Stimulated activated naive CD8-positive, alpha-beta T cell treated with anti-CD3 and anti-CD28 coated beads, Interleukin-15, Interleukin-2, amounts not matched to agents 100 ng/mL and 50 ng/mL, for 24 hours (primary cell): ENCODE results near the gene ATP9B.
A peak's percentile ranks its signal among the peaks of the same experiment; 100 is the strongest.
"Not testable (repeated sequence)": the region's sequence is repeated elsewhere in the genome, so short reads cannot be mapped to it uniquely, and the experiment has no call there.

ENCODE experiments used
- H3K27ac Mint-ChIP-seq: one replicate; pipeline ENCODE4 v1.8.0; 2021; ENCODE audit warnings: mild to moderate bottlenecking, mixed read lengths
- H3K27me3 Mint-ChIP-seq: one replicate; pipeline ENCODE4 v1.8.0; 2021; ENCODE audit warnings: mixed read lengths
- H3K36me3 Mint-ChIP-seq: one replicate; pipeline ENCODE4 v1.8.0; 2021; ENCODE audit warnings: low read depth, mixed read lengths
- H3K4me1 Mint-ChIP-seq: one replicate; pipeline ENCODE4 v1.8.0; 2021; ENCODE audit warnings: low read depth, mixed read lengths
- H3K4me3 Mint-ChIP-seq: one replicate; pipeline ENCODE4 v1.8.0; 2021; ENCODE audit warnings: mild to moderate bottlenecking, mixed read lengths
- H3K9me3 Mint-ChIP-seq: one replicate; pipeline ENCODE4 v1.8.0; 2021; ENCODE audit warnings: mixed read lengths

ATP9B gene

DNA sequence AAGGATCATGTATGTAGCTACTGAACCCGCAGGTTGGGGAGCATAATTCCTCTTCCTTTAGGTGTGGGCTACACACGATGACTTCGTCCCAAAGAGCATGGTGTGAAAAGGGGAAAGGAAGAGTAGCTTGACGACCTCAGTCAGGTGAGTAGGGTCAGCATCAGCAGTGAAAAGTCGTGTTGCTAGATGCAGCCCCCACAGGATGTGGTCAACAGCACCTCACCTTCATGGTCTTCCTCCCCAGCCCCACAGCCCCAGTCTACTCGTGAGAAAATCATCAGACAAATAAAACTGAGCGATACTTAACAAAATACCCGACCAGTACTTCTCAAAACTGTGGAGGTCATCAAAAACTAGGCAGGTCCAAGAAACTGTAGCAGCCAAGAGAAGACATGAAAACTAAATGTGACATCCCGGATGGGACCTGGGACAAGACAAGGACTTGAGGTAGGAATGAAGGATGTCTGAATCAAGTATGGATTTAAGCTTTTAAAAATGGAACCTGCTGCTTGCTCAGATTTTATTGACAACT is 249.0 kb downstream of the ATP9B start:
- Mint-ChIP-seq H3K4me3 (no peak overlapping the region), H3K36me3 (peaks cover 55% of the 10 kb centered on the region), H3K9me3 (peaks cover 9% of the 10 kb centered on the region), H3K4me1 (peaks cover 21% of the 10 kb centered on the region), H3K27me3 (no peaks in the 10 kb centered on the region), H3K27ac (no peak overlapping the region)

DNA sequence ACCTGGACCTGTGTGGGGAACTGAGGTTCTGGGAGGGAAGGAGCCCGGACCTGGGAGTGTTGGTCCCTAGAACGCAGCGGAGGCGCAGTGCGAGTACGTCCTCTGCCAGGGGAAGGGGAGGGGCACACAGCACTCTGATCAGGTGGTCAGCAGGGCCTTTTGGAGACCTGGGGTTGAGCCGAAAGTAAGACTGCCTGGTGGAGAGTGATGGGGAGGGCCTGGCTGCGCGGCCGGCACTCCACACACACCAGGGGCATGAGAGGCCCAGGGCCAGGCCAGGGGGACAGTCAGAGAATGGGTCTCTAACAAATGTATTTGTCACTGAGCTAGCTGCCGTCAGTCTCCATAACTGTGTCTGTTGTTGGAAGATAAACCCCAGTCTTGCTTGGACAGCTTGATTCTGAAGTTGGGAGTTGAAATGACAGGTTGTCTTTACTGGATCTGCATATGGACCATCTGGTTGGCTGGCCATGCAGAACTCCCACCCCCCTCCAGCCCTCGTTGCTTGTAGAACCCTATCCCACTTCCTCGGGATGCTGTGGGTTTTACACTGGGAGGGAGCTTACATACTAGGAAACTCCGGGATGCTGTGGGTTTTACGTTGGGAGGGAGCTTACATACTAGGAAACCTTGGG is 251.1 kb downstream of the ATP9B start:
- Mint-ChIP-seq H3K4me3 (no peak overlapping the region), H3K9me3 (peaks cover 9% of the 10 kb centered on the region), H3K36me3 (peaks cover 52% of the 10 kb centered on the region), H3K27me3 (no peaks in the 10 kb centered on the region), H3K4me1 (peaks cover 21% of the 10 kb centered on the region), H3K27ac (no peak overlapping the region)

DNA sequence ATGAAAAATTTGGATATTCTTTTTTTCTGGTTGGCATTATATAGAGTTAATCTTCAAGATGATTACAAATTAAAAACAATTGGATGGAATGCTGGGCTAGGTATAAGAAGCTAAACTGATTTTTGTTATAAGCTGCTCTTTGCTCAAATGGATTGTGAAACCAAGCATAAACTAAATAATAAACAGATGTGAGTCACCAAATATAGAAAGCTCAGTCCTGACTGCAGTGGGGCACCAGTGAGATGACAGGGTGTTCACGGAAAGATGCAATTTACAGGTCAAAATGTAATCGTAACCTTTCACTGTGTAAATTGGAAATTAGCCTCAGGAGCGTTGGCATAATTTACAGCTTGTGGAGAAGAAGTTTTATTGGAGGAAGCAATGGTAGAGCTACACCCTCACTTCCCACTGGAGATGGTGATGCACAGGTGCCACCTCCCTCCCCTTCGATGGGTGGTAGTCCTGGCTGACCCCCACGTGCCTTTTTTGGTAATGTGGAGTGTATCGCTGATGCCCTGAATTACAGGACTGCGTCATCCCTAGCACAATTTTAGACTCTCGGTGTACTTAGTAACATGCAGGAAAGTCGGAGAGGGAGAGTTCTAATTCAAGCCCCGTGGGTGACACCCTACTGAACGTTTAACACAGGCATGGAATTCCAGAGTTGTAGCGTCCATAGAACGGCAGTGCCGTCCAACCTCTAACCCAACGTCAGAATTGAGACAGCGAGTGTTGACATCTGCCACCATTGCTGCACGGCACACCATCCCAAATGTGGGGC is 252.6 kb downstream of the ATP9B start:
- peaks cover 45% of the 10 kb centered on the region for H3K36me3 Mint-ChIP-seq
- no peak overlapping the region for H3K27ac Mint-ChIP-seq
- H3K4me1 Mint-ChIP-seq: peaks cover 22% of the 10 kb centered on the region
- H3K9me3 Mint-ChIP-seq: peaks cover under 1% of the 10 kb centered on the region
- no peaks in the 10 kb centered on the region for H3K27me3 Mint-ChIP-seq
- H3K4me3 Mint-ChIP-seq: no peak overlapping the region

GRCh38 chr18:79322441-79322840 is 253.2 kb downstream of the ATP9B start:
- H3K4me3 Mint-ChIP-seq: no peak overlapping the region
- H3K36me3 Mint-ChIP-seq: peaks cover 48% of the 10 kb centered on the region
- H3K27ac Mint-ChIP-seq: no peak overlapping the region
- H3K4me1 Mint-ChIP-seq: peaks cover 22% of the 10 kb centered on the region
- H3K27me3 Mint-ChIP-seq: no peaks in the 10 kb centered on the region
- peaks cover 4% of the 10 kb centered on the region for H3K9me3 Mint-ChIP-seq

DNA sequence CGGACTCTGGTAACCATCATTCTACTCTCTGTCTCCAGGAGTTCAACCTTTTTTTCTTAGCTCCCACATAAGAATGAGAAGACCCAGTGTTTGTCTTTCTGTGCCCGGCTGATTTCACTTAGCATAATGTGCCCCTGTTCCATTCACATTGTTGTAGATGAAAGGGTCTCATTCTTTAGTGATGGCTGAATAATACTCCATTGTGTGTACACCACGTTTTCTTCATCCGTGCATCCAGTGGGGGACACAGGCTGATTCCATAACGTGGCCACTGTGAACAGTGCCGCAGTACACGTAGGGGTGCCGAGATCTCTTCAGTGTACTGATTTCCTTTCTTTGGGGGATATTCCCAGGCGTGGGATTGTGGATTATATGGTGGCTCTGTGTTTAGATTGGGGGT is 254.3 kb downstream of the ATP9B start:
- H3K36me3 Mint-ChIP-seq: peaks cover 40% of the 10 kb centered on the region

GRCh38 chr18:79326413-79327198 is 257.4 kb downstream of the ATP9B start:
- Mint-ChIP-seq H3K9me3 (peaks cover 7% of the 10 kb centered on the region), H3K4me3 (peak overlapping the region; percentile 59), H3K4me1 (peaks cover 10% of the 10 kb centered on the region), H3K27me3 (no peaks in the 10 kb centered on the region), H3K27ac (peak overlapping the region; percentile 78), H3K36me3 (peaks cover 41% of the 10 kb centered on the region)

More for the DNA sequence above, 254.3 kb downstream of the ATP9B start:
- no peaks in the 10 kb centered on the region for H3K27me3 Mint-ChIP-seq
- peaks cover 7% of the 10 kb centered on the region for H3K9me3 Mint-ChIP-seq
- H3K27ac Mint-ChIP-seq: no peak overlapping the region
- H3K4me1 Mint-ChIP-seq: peaks cover 12% of the 10 kb centered on the region
- H3K4me3 Mint-ChIP-seq: no peak overlapping the region

DNA sequence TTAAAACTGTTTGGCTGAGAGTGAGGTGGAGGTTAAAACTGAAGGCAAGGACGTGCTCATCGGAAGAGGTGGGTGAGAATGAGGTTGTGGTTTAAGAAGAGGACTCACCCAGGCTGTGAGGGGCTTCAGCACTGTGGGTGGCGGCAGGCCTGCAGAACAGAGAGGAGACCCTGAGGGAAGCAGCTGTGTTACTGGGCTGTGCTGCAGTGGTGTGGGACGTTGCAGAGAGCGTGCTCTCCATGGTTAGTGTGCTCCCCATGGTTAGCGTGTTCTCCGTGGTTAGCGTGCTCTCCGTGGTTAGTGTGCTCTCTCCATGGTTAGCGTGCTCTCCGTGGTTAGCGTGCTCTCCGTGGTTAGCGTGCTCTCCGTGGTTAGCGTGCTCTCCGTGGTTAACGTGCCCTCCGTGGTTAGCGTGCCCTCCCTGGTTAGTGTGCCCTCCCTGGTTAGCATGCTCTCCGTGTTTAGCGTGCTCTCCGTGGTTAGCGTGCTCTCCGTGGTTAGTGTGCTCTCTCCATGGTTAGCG is 258.1 kb downstream of the ATP9B start:
- Mint-ChIP-seq H3K27ac (peak overlapping the region; percentile 78), H3K4me3 (peak overlapping the region; percentile 59), H3K27me3 (no peaks in the 10 kb centered on the region), H3K9me3 (peaks cover 7% of the 10 kb centered on the region), H3K36me3 (peaks cover 34% of the 10 kb centered on the region), H3K4me1 (peaks cover 10% of the 10 kb centered on the region)

GRCh38 chr18:79327915-79328314 is 258.7 kb downstream of the ATP9B start:
- Mint-ChIP-seq H3K27ac (peak overlapping the region; percentile 85), H3K4me3 (peak overlapping the region; percentile 55), H3K36me3 (peaks cover 32% of the 10 kb centered on the region)
- not testable (repeated sequence) for H3K9me3 Mint-ChIP-seq, H3K4me1 Mint-ChIP-seq, H3K27me3 Mint-ChIP-seq

- no peaks in the 10 kb centered on the region for H3K27me3 Mint-ChIP-seq
- peaks cover 23% of the 10 kb centered on the region for H3K36me3 Mint-ChIP-seq
These were observed 259.7 kb downstream of the ATP9B start for GRCh38 chr18:79328887-79329286.

DNA sequence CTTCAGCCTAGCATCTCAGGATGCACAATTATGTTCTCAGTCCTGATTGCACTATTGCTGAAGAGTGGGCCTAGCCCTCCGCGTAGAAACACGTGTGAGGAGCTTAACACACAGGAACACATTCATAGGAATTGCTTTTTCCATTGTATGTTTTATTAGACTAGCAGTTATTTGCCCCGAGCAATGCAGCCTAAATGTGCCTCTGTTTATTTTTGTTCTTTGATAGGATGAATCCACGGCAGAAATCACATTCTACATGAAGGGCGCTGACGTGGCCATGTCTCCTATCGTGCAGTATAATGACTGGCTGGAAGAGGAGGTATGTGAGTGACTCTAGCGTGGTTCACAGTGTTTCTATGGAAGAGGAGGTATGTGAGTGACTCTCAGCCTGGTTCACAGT is 260.6 kb downstream of the ATP9B start:
- Mint-ChIP-seq H3K27ac (no peak overlapping the region), H3K27me3 (no peaks in the 10 kb centered on the region), H3K9me3 (peaks cover 7% of the 10 kb centered on the region), H3K4me1 (peaks cover 10% of the 10 kb centered on the region), H3K36me3 (peaks cover 19% of the 10 kb centered on the region), H3K4me3 (no peak overlapping the region)

More at GRCh38 chr18:79328887-79329286, 259.7 kb downstream of the ATP9B start:
- Mint-ChIP-seq H3K27ac (no peak overlapping the region), H3K4me3 (no peak overlapping the region), H3K4me1 (peaks cover 10% of the 10 kb centered on the region), H3K9me3 (peaks cover 7% of the 10 kb centered on the region)

DNA sequence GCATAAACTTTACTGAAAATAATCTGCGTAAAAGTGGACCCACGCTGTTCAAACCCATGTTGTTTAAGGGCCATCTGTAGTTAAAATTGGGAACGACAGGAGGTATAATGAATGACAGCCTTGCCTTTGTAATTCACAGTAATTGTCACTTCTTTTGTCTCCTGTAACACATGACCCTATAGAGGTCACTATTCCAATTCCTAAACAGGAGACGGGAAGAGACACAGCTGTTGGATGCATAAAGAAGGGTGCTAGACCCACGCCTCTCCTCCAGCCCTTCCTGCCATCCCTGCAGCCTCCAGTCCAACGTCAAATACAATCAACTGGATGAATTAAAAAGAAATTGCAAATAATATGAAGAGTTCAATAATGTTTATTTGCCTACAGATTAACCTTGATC is 263.5 kb downstream of the ATP9B start:
- no peaks in the 10 kb centered on the region for H3K27me3 Mint-ChIP-seq
- H3K27ac Mint-ChIP-seq: no peak overlapping the region
- H3K9me3 Mint-ChIP-seq: peaks cover 3% of the 10 kb centered on the region
- peaks cover 24% of the 10 kb centered on the region for H3K36me3 Mint-ChIP-seq
- H3K4me3 Mint-ChIP-seq: no peak overlapping the region
- no peaks in the 10 kb centered on the region for H3K4me1 Mint-ChIP-seq

DNA sequence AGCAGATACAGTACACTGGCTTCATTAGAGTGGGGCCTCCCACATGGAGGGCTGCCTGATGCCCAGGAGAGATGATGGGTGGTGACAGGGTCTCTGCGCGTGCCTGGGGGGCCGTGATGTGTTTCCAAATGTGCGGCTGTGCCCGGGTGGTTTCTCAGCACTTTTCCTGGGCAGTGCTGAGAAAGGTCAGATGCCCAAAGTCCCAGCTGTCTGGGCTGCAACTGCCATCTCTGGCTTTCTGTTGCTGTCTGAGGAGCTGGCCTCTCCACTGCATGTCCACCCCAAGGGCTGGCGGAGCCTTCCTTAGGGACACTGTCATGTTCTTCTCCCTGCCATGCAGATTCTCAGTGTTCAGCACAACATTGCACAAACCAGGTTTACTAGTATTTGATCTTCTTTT is 263.9 kb downstream of the ATP9B start:
- no peak overlapping the region for H3K4me3 Mint-ChIP-seq
- H3K36me3 Mint-ChIP-seq: peaks cover 24% of the 10 kb centered on the region
- H3K9me3 Mint-ChIP-seq: peaks cover 1% of the 10 kb centered on the region
- no peaks in the 10 kb centered on the region for H3K27me3 Mint-ChIP-seq
- no peak overlapping the region for H3K27ac Mint-ChIP-seq
- H3K4me1 Mint-ChIP-seq: no peaks in the 10 kb centered on the region

DNA sequence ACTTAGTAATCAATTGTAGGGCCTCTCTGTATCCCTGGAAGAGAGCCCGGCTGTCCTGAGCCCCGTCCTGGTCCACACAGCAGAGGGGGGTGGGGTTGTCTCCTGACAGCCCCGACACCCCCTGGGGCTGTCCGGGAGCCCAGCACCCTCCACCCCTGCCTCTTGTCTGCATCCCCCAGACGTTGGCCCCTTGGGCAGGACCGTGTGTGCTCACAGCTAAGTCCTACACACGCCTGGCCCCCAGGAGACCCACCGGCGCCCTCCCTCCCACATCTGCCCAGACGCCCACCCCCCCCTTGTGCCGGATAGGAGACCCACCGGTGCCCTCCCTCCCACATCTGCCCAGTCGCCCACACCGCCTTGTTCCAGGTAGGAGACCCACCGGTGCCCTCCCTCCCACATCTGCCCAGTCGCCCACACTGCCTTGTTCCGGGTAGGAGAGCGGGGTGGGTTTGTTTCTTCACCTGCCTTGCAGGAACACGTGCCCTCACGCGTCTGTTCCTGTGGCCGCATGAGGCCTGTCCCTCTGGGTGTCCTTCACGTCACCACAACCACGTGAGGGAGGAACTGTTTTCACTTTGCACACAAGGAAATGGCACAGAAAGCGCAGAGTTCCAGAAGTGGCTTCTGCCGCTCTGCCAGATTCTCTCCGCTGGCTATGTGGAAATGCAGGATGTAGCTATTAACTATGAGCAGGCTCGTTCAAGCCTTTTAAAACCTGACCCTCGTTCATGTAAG is 265.5 kb downstream of the ATP9B start:
- Mint-ChIP-seq H3K9me3 (peaks cover 13% of the 10 kb centered on the region), H3K27ac (no peak overlapping the region), H3K27me3 (no peaks in the 10 kb centered on the region), H3K4me1 (no peaks in the 10 kb centered on the region), H3K36me3 (peaks cover 39% of the 10 kb centered on the region), H3K4me3 (no peak overlapping the region)

GRCh38 chr18:79335833-79336360 is 266.7 kb downstream of the ATP9B start:
- Mint-ChIP-seq H3K27me3 (no peaks in the 10 kb centered on the region), H3K9me3 (peaks cover 13% of the 10 kb centered on the region), H3K36me3 (peaks cover 41% of the 10 kb centered on the region), H3K27ac (no peak overlapping the region), H3K4me3 (no peak overlapping the region), H3K4me1 (no peaks in the 10 kb centered on the region)
